Endothelial cell of umbilical vein (primary cell): ENCODE measurements around the gene ADARB2. TPM values are rescaled to one million over a fixed set of nuclear protein-coding genes. Genes with fewer than 3 reads are reported as not detected.

Experiments used
- BruUV-seq: library from RNA; stranded (reverse); fragments of 400-500 nt; replicated peaks from 2 replicates; lab custom pipeline; 2021; lab: Mats Ljungman, UMichigan
- CTCF ChIA-PET: fragments of 300-600, 350-600 bp; sonication (Branson Sonifier 250); formaldehyde crosslinking; loops from one replicate; lab custom pipeline; 2021; ENCODE audit warnings: antibody characterized with exemption, inconsistent platforms; lab: Charles Lee
- POLR2A ChIA-PET: fragments of 300-600, 350-600 bp; sonication (Branson Sonifier 250); formaldehyde crosslinking; loops from one replicate; lab custom pipeline; 2021; ENCODE audit warnings: antibody characterized with exemption, inconsistent platforms; lab: Charles Lee
- DNase-seq: peaks from one replicate; pipeline ENCODE4 v3.0.0-alpha.2; 2011; ENCODE audit warnings: low read depth, low spot score
- FAIRE-seq: peaks from 2 replicates; lab custom pipeline; 2011; peaks lifted over from hg19 to GRCh38; lab: Jason Lieb, UNC
- H2AFZ ChIP-seq: 2 replicates; pipeline ENCODE4 v1.6.0; 2012; ENCODE audit warnings: low read depth, low read length, control low read depth, inconsistent platforms
- H3K27ac ChIP-seq: 2 replicates; pipeline ENCODE4 v1.5.1; 2011; ENCODE audit warnings: low read depth, mild to moderate bottlenecking, control low read depth, low read length, moderate library complexity; ENCODE audit not compliant: insufficient read depth
- H3K27me3 ChIP-seq, 2 experiments: 2 replicates each; pipeline versions ENCODE4 v1.6.0 to v1.6.1; 2011; ENCODE audit warnings: low read length in 2 of 2, mixed read lengths in 1 of 2; ENCODE audit not compliant: control insufficient read depth in 2 of 2, insufficient read depth in 2 of 2
- H3K36me3 ChIP-seq, 2 experiments: 2 replicates in 1 of 2; 3 replicates in 1 of 2; pipeline ENCODE4 v1.5.1; 2011; ENCODE audit warnings: low read length in 2 of 2, mild to moderate bottlenecking in 1 of 2, moderate library complexity in 1 of 2; ENCODE audit not compliant: control insufficient read depth in 2 of 2, insufficient read depth in 2 of 2; ENCODE audit errors: extremely low read depth in 1 of 2
- H3K4me1 ChIP-seq: 3 replicates; pipeline ENCODE4 v1.5.1; 2011; ENCODE audit warnings: mild to moderate bottlenecking, low read length; ENCODE audit not compliant: control insufficient read depth, insufficient read depth; ENCODE audit errors: extremely low read depth
- H3K4me2 ChIP-seq: 2 replicates; pipeline ENCODE4 v1.6.1; 2011; ENCODE audit warnings: low read length, control low read depth, mixed read lengths; ENCODE audit not compliant: insufficient read depth
- H3K4me3 ChIP-seq, 3 experiments: fragments of 200-600 bp in 1 of 3; sonication (generic), shearing (Covaris generic) in 1 of 3; replicated peaks in 1 of 3; 2 replicates each; pipeline ENCODE4 v1.5.1; 2011 to 2016; ENCODE audit warnings: control low read depth in 3 of 3, low read length in 3 of 3, mild to moderate bottlenecking in 2 of 3, inconsistent platforms in 1 of 3, low read depth in 1 of 3, moderate library complexity in 1 of 3; ENCODE audit not compliant: insufficient read depth in 1 of 3
- H3K79me2 ChIP-seq: 2 replicates; pipeline ENCODE4 v1.6.0; 2012; ENCODE audit warnings: low read length, inconsistent platforms; ENCODE audit not compliant: control insufficient read depth, insufficient read depth
- H3K9ac ChIP-seq: replicated peaks from 2 replicates; pipeline ENCODE3; 2011; ENCODE audit warnings: low read length, control low read depth; ENCODE audit not compliant: insufficient read depth; ENCODE audit errors: extremely low read depth
- H3K9me1 ChIP-seq: replicated peaks from 3 replicates; pipeline ENCODE4 v1.6.0; 2011; ENCODE audit warnings: mild to moderate bottlenecking, low read length; ENCODE audit not compliant: control insufficient read depth, insufficient read depth; ENCODE audit errors: extremely low read depth
- H3K9me3 ChIP-seq: replicated peaks from 2 replicates; pipeline ENCODE4 v1.5.1; 2012; ENCODE audit warnings: low read length, inconsistent platforms; ENCODE audit not compliant: control insufficient read depth, insufficient read depth
- H4K20me1 ChIP-seq: replicated peaks from 2 replicates; pipeline ENCODE3; 2011; ENCODE audit warnings: mild to moderate bottlenecking, low read length; ENCODE audit not compliant: control insufficient read depth, insufficient read depth; ENCODE audit errors: extremely low read depth
- EZH2 ChIP-seq: IDR thresholded peaks from 2 replicates; pipeline ENCODE4 v1.6.1; 2012; ENCODE audit warnings: borderline replicate concordance, low read depth, mild to moderate bottlenecking, moderate library complexity, low read length, inconsistent platforms; ENCODE audit not compliant: severe bottlenecking
- MAX ChIP-seq: IDR thresholded peaks from 2 replicates; pipeline ENCODE4 v1.6.1; 2011; ENCODE audit not compliant: insufficient read depth, insufficient read length
- MYC ChIP-seq: IDR thresholded peaks from one replicate; pipeline ENCODE4 v1.6.1; 2011; ENCODE audit warnings: mild to moderate bottlenecking, low read depth, low read length
- dilution Hi-C: fragments of 300-500 bp; cut with MboI; formaldehyde crosslinking; loops from one replicate; pipeline ENCODE4 v1.15.0; 2019; ENCODE audit warnings: low sequenced_read_pairs; ENCODE audit not compliant: extremely low pct_ligation_motif_present
- intact Hi-C: fragments of 100-400 bp; cut with micrococcal nuclease; formaldehyde crosslinking; loops from one replicate; pipeline ENCODE4 v1.10.0; 2022
- polyA plus RNA-seq, 4 experiments: library from polyadenylated mRNA; depleted of rRNA in 3 of 4; stranded (reverse) in 3 of 4; unstranded in 1 of 4; fragments of >200 nt; gene quantifications; 2 replicates each; pipeline versions ENCODE4 v1.2.1 to v1.2.3, GENCODE V29; 2011 to 2012; ENCODE audit warnings: missing spikeins in 1 of 4
- total RNA-seq: library from RNA; stranded (reverse); gene quantifications from 2 replicates; pipeline ENCODE4 v1.2.3, GENCODE V29; 2021
- TF ChIP-seq, protein P1 (sequence below), 2 donors: IDR thresholded peaks; 1 replicate in 1 of 2; 2 replicates in 1 of 2; pipeline ENCODE4 v1.5.1; 2011; ENCODE audit warnings: low read length in 2 of 2, mild to moderate bottlenecking in 2 of 2, moderate library complexity in 2 of 2, control low read depth in 1 of 2, inconsistent platforms in 1 of 2, low read depth in 1 of 2; ENCODE audit not compliant: insufficient read depth in 1 of 2; ENCODE audit errors: extremely low read depth in 1 of 2

The ADARB2 gene
- total and polyA plus RNA-seq, 2 donors (not counting 3 experiments of a cell fraction or from before 2014, with no cell fraction given): not detected

DNA sequence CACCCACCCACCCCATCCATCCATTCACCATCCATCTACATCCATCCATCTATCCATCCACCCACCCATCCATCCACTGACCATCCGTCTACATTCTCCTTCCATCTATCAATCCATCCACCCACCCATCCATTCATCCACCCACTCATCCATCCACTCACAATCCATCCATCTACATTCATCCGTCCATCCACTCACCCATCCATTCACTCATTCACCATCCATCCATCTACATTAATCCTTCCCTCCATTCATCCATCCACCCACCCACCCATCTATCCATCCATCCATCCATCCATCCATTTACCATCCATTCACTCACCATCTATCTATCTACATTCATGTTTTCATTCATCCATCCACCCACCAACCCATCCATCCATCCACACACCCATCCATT, 292.5 kb downstream of the ADARB2 start:
- no peaks in the 10 kb centered on the region for H3K36me3 ChIP-seq
- H3K9me1 ChIP-seq: no peaks in the 10 kb centered on the region
- no peak for TF ChIP-seq EZH2
- H3K4me1 ChIP-seq: no peaks in the 10 kb centered on the region
- FAIRE-seq (no peak), DNase-seq (no peak)
- H3K9me3 ChIP-seq: no peaks in the 10 kb centered on the region
- POLR2A ChIA-PET: no interaction called here
- intact Hi-C loops (no loop called here), dilution Hi-C loops (no loop called here)
- H3K27ac ChIP-seq: no peak overlapping the region
- H3K9ac ChIP-seq: no peak overlapping the region
- no TSS peak for BruUV-seq
- no peak overlapping the region for H3K4me2 ChIP-seq
- H2AFZ ChIP-seq: no peak overlapping the region
- H3K27me3 ChIP-seq: no peaks in the 10 kb centered on the region
- no peak overlapping the region for H3K4me3 ChIP-seq
- no peaks in the 10 kb centered on the region for H3K79me2 ChIP-seq
- H4K20me1 ChIP-seq: no peaks in the 10 kb centered on the region
- CTCF ChIA-PET: no interaction called here

DNA sequence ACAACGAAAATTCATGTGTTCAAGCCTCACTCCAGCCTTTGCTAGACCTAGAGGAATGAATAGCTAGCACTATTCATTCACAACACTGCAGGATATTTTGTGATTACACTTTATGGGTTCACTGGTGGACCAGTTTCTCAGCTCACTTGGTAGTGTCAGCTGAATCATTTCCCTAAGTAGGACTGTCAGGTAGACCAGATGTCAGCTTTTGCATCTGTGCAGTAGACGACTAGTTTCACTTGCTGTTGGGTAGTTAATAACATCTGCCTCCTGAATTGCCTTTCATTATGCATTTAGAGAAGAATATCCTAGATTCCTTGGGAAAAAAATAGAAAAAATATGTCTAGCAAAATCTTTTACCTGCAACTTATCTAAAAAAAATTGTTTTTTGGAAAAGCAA, 296.4 kb downstream of the ADARB2 start:
- Histone ChIP-seq H3K9me1 (no peaks in the 10 kb centered on the region), H3K4me1 (no peaks in the 10 kb centered on the region), H3K36me3 (no peaks in the 10 kb centered on the region), H2AFZ (no peak overlapping the region), H3K27me3 (no peaks in the 10 kb centered on the region), H3K9ac (no peak overlapping the region), H3K79me2 (no peaks in the 10 kb centered on the region), H3K4me2 (no peak overlapping the region), H3K4me3 (no peak overlapping the region), H3K27ac (no peak overlapping the region), H3K9me3 (no peaks in the 10 kb centered on the region), H4K20me1 (no peaks in the 10 kb centered on the region)
- no peak for DNase-seq
- ChIA-PET CTCF (no interaction called here), POLR2A (no interaction called here)
- BruUV-seq: no TSS peak
- dilution Hi-C loops (no loop called here), intact Hi-C loops (no loop called here)
- FAIRE-seq: no peak
- TF ChIP-seq EZH2: no peak
- TF ChIP-seq MYC: no peak
- TF ChIP-seq MAX: no peak
- TF ChIP-seq, protein P1, sequence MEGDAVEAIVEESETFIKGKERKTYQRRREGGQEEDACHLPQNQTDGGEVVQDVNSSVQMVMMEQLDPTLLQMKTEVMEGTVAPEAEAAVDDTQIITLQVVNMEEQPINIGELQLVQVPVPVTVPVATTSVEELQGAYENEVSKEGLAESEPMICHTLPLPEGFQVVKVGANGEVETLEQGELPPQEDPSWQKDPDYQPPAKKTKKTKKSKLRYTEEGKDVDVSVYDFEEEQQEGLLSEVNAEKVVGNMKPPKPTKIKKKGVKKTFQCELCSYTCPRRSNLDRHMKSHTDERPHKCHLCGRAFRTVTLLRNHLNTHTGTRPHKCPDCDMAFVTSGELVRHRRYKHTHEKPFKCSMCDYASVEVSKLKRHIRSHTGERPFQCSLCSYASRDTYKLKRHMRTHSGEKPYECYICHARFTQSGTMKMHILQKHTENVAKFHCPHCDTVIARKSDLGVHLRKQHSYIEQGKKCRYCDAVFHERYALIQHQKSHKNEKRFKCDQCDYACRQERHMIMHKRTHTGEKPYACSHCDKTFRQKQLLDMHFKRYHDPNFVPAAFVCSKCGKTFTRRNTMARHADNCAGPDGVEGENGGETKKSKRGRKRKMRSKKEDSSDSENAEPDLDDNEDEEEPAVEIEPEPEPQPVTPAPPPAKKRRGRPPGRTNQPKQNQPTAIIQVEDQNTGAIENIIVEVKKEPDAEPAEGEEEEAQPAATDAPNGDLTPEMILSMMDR (IDR thresholded peaks at IDR 0.05; ENCODE audit: extremely low read depth in 1 of 2, insufficient read depth in 1 of 2, low read depth in 1 of 2, low read length in 2 of 2): no peak
